ENCODE measurements around the gene SRR. TPM values are rescaled to one million over a fixed set of nuclear protein-coding genes. Genes with fewer than 3 reads are reported as not detected.
A peak's percentile ranks its signal among the peaks of the same experiment; 100 is the strongest.

Gene SRR
- total RNA-seq, 3 donors from 2014 or later (not counting 1 experiment from before 2014, with no cell fraction given), result 6.4 to 11.1 (median 7.9) TPM

GRCh38 chr17:2297023-2297422, 6.7 kb upstream of the SRR start:
- DNase-seq (no peak), ATAC-seq (no peak)
- no peak overlapping the region for H3K27ac Mint-ChIP-seq
- Histone ChIP-seq H3K4me1 (ENCODE audit: control insufficient read depth, insufficient read depth, low read length) (peaks cover 2% of the 10 kb centered on the region), H3K36me3 (ENCODE audit: control insufficient read depth, insufficient read depth, low read length) (peaks cover 51% of the 10 kb centered on the region), H3K27me3 (ENCODE audit: control insufficient read depth, insufficient read depth, low read length) (no peaks in the 10 kb centered on the region), H3K9me3 (ENCODE audit: control insufficient read depth, insufficient read depth, low read length) (no peaks in the 10 kb centered on the region), H3K27ac (ENCODE audit: low read length) (no peak overlapping the region), H3K4me3 (ENCODE audit: low read length) (no peak overlapping the region)
- H3K9me3 Mint-ChIP-seq, result no peaks in the 10 kb centered on the region
- peaks cover 30 to 50% of the 10 kb centered on the region in 2 donors for H3K4me1 Mint-ChIP-seq
- no peak overlapping the region for H3K4me3 Mint-ChIP-seq
- H3K27me3 Mint-ChIP-seq (ENCODE audit: low read depth in 2 of 2), result no peaks in the 10 kb centered on the region
- TF ChIP-seq CTCF (IDR thresholded peaks at IDR 0.05), result no peak
- WGBS (ENCODE audit: insufficient coverage), result 98% methylated on average over 5 of the region's 5 CpGs
- H3K36me3 Mint-ChIP-seq, result peaks cover 20% of the 10 kb centered on the region
- intact Hi-C loops (cut with micrococcal nuclease), result no loop called here

GRCh38 chr17:2299136-2299535, 4.6 kb upstream of the SRR start:
- no peak overlapping the region for H3K4me3 ChIP-seq (ENCODE audit: low read length)
- Mint-ChIP-seq H3K27ac (no peak overlapping the region), H3K36me3 (peaks cover 15% of the 10 kb centered on the region), H3K4me1 (peaks cover 32 to 51% of the 10 kb centered on the region in 2 donors), H3K4me3 (no peak overlapping the region), H3K9me3 (no peaks in the 10 kb centered on the region), H3K27me3 (ENCODE audit: low read depth in 2 of 2) (no peaks in the 10 kb centered on the region)
- H3K36me3 ChIP-seq (ENCODE audit: control insufficient read depth, insufficient read depth, low read length), result peaks cover 35% of the 10 kb centered on the region
- no peak for TF ChIP-seq CTCF (IDR thresholded peaks at IDR 0.05)
- 97% methylated on average over 12 of the region's 12 CpGs for WGBS (ENCODE audit: insufficient coverage)
- H3K9me3 ChIP-seq (ENCODE audit: control insufficient read depth, insufficient read depth, low read length), result no peaks in the 10 kb centered on the region
- ATAC-seq (no peak), DNase-seq (no peak)
- peaks cover 15% of the 10 kb centered on the region for H3K4me1 ChIP-seq (ENCODE audit: control insufficient read depth, insufficient read depth, low read length)
- intact Hi-C loops (cut with micrococcal nuclease), result no loop called here
- no peaks in the 10 kb centered on the region for H3K27me3 ChIP-seq (ENCODE audit: control insufficient read depth, insufficient read depth, low read length)
- no peak overlapping the region for H3K27ac ChIP-seq (ENCODE audit: low read length)

GRCh38 chr17:2299756-2300155, 4.0 kb upstream of the SRR start:
- Mint-ChIP-seq H3K27me3 (ENCODE audit: low read depth in 2 of 2) (no peaks in the 10 kb centered on the region), H3K4me3 (no peak overlapping the region), H3K36me3 (peaks cover 9% of the 10 kb centered on the region), H3K9me3 (no peaks in the 10 kb centered on the region), H3K4me1 (peaks cover 32 to 47% of the 10 kb centered on the region in 2 donors), H3K27ac (no peak overlapping the region)
- intact Hi-C loops (cut with micrococcal nuclease), result no loop called here
- H3K9me3 ChIP-seq (ENCODE audit: control insufficient read depth, insufficient read depth, low read length), result no peaks in the 10 kb centered on the region
- no peak for TF ChIP-seq CTCF (IDR thresholded peaks at IDR 0.05)
- no peak for ATAC-seq
- no peak overlapping the region for H3K4me3 ChIP-seq (ENCODE audit: low read length)
- H3K4me1 ChIP-seq (ENCODE audit: control insufficient read depth, insufficient read depth, low read length), result peaks cover 19% of the 10 kb centered on the region
- no peak for DNase-seq
- no peaks in the 10 kb centered on the region for H3K27me3 ChIP-seq (ENCODE audit: control insufficient read depth, insufficient read depth, low read length)
- H3K36me3 ChIP-seq (ENCODE audit: control insufficient read depth, insufficient read depth, low read length), result peaks cover 31% of the 10 kb centered on the region
- 95% methylated on average over 22 of the region's 22 CpGs for WGBS (ENCODE audit: insufficient coverage)
- H3K27ac ChIP-seq (ENCODE audit: low read length), result no peak overlapping the region

GRCh38 chr17:2302778-2303203, 959 bp upstream of the SRR start:
- 2% methylated on average over 9 of the region's 12 CpGs for WGBS (ENCODE audit: insufficient coverage)
- Histone ChIP-seq H3K36me3 (ENCODE audit: control insufficient read depth, insufficient read depth, low read length) (peaks cover 7% of the 10 kb centered on the region), H3K9me3 (ENCODE audit: control insufficient read depth, insufficient read depth, low read length) (no peaks in the 10 kb centered on the region), H3K4me3 (ENCODE audit: low read length) (peak overlapping the region; percentile 54), H3K27ac (ENCODE audit: low read length) (peak overlapping the region; percentile 26), H3K4me1 (ENCODE audit: control insufficient read depth, insufficient read depth, low read length) (peaks cover 19% of the 10 kb centered on the region), H3K27me3 (ENCODE audit: control insufficient read depth, insufficient read depth, low read length) (no peaks in the 10 kb centered on the region)
- intact Hi-C loops (cut with micrococcal nuclease), result loop anchor here (2.0 kb wide), 1 partner anchor 36 kb away; no protein-coding TSS in a partner anchor
- H3K36me3 Mint-ChIP-seq, result peaks cover 8% of the 10 kb centered on the region
- H3K9me3 Mint-ChIP-seq, result no peaks in the 10 kb centered on the region
- H3K27ac Mint-ChIP-seq, result peak overlapping the region; percentile 64 to 82
- no peaks in the 10 kb centered on the region for H3K27me3 Mint-ChIP-seq (ENCODE audit: low read depth in 2 of 2)
- DNase-seq, result peak in 1 of 2 donors; percentile 55
- peak overlapping the region; percentile 87 for H3K4me3 Mint-ChIP-seq
- peaks cover 34 to 46% of the 10 kb centered on the region in 2 donors for H3K4me1 Mint-ChIP-seq
- TF ChIP-seq CTCF (IDR thresholded peaks at IDR 0.05), result no peak
- ATAC-seq, result no peak
